NT2/D1 (cell line): ENCODE measurements around the gene RASL11A.

ENCODE experiments used
- SUZ12 ChIP-seq: IDR thresholded peaks from 2 replicates; pipeline ENCODE4 v1.6.1; 2011; ENCODE audit not compliant: insufficient read length, insufficient read depth; ENCODE audit errors: extremely low read depth
- YY1 ChIP-seq: IDR thresholded peaks from 2 replicates; pipeline ENCODE4 v1.6.1; 2011; ENCODE audit not compliant: insufficient read length, insufficient read depth
- ZNF274 ChIP-seq: IDR thresholded peaks from 2 replicates; pipeline ENCODE4 v1.6.1; 2011; ENCODE audit warnings: mild to moderate bottlenecking, low read depth, low read length

DNA sequence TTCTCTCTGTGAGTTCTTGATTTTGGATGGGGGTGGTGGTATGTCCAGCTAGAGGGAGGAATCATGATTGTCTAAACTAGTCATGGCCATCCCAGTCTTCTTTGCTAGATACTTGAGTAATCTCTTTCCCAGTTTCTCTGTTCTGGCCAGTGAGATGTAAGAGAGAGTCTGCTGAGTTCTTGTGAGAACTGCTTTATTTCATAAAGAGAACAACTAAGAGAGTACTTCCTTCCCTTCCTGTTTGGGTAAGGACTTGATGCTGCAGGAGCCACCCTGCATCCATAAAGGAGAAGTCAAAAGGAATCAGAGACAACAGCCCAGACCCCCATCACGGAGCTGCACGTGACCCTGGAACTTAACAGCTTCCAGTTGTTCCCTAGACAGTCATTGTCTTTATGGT is 3.0 kb upstream of the RASL11A start:
- no peak for TF ChIP-seq SUZ12
- no peak for TF ChIP-seq ZNF274
- TF ChIP-seq YY1: no peak
